Karpas-422 (cell line): Measurements from ENCODE around the gene ZFHX3. TPM values are rescaled to one million over a fixed set of nuclear protein-coding genes. Genes with fewer than 3 reads are reported as not detected.

Experiments used
- DNase-seq: peaks from one replicate; pipeline ENCODE4 v3.0.0-alpha.2; 2015
- H2AFZ ChIP-seq: fragments of 200-600 bp; sonication (generic); 2 replicates; pipeline ENCODE4 v1.6.1; 2014; ENCODE audit warnings: antibody characterized with exemption, low read length, mixed read lengths
- H3K27ac ChIP-seq: fragments of 200-600 bp; sonication (generic); 2 replicates; pipeline ENCODE4 v1.5.1; 2014; ENCODE audit warnings: mild to moderate bottlenecking, low read length, moderate library complexity
- H3K27me3 ChIP-seq: fragments of 200-600 bp; sonication (generic); 2 replicates; pipeline ENCODE4 v1.6.1; 2014; ENCODE audit warnings: low read length, mixed read lengths
- H3K36me3 ChIP-seq: fragments of 200-600 bp; sonication (generic); 2 replicates; pipeline ENCODE4 v1.6.1; 2014; ENCODE audit warnings: low read length, mixed read lengths; ENCODE audit not compliant: insufficient read depth
- H3K4me1 ChIP-seq: fragments of 200-600 bp; sonication (generic); 2 replicates; pipeline ENCODE4 v1.6.1; 2014; ENCODE audit warnings: mild to moderate bottlenecking, low read length, mixed read lengths
- H3K4me2 ChIP-seq: fragments of 200-600 bp; sonication (generic); 2 replicates; pipeline ENCODE4 v1.6.1; 2014; ENCODE audit warnings: low read length, low read depth, mild to moderate bottlenecking; ENCODE audit not compliant: poor library complexity, severe bottlenecking
- H3K4me3 ChIP-seq: fragments of 200-600 bp; sonication (generic); 2 replicates; pipeline ENCODE4 v1.5.1; 2014; ENCODE audit warnings: mild to moderate bottlenecking, antibody characterized with exemption, low read length, mixed read lengths
- H3K79me2 ChIP-seq: fragments of 200-600 bp; sonication (generic); 2 replicates; pipeline ENCODE4 v1.6.1; 2014; ENCODE audit warnings: mild to moderate bottlenecking, low read length, mixed read lengths
- H3K9ac ChIP-seq: fragments of 200-600 bp; sonication (generic); 2 replicates; pipeline ENCODE4 v1.6.0; 2014; ENCODE audit warnings: low read length
- H3K9me2 ChIP-seq: fragments of 200-600 bp; sonication (generic), shearing (Covaris generic); replicated peaks from 2 replicates; pipeline ENCODE4 v1.6.0; 2014; ENCODE audit warnings: mild to moderate bottlenecking, low read length, moderate library complexity; ENCODE audit not compliant: insufficient read depth
- H3K9me3 ChIP-seq: fragments of 300-700, 200-600 bp; sonication (generic); 2 replicates; pipeline ENCODE4 v1.6.1; 2014; ENCODE audit warnings: low read length, mixed read lengths
- H4K20me1 ChIP-seq: fragments of 200-600 bp; sonication (generic); 2 replicates; pipeline ENCODE4 v1.6.1; 2014; ENCODE audit warnings: mild to moderate bottlenecking, antibody characterized with exemption, low read length, low read depth; ENCODE audit not compliant: insufficient read depth
- total RNA-seq: library from RNA; depleted of rRNA; stranded (reverse); fragments of >200 nt; shearing (Covaris generic); gene quantifications from 2 replicates; pipeline ENCODE4 v1.2.3, GENCODE V29; 2014; ENCODE audit warnings: low replicate concordance

ZFHX3 gene
- total RNA-seq, 1 experiment from 2014 or later = 0.67 TPM

DNA sequence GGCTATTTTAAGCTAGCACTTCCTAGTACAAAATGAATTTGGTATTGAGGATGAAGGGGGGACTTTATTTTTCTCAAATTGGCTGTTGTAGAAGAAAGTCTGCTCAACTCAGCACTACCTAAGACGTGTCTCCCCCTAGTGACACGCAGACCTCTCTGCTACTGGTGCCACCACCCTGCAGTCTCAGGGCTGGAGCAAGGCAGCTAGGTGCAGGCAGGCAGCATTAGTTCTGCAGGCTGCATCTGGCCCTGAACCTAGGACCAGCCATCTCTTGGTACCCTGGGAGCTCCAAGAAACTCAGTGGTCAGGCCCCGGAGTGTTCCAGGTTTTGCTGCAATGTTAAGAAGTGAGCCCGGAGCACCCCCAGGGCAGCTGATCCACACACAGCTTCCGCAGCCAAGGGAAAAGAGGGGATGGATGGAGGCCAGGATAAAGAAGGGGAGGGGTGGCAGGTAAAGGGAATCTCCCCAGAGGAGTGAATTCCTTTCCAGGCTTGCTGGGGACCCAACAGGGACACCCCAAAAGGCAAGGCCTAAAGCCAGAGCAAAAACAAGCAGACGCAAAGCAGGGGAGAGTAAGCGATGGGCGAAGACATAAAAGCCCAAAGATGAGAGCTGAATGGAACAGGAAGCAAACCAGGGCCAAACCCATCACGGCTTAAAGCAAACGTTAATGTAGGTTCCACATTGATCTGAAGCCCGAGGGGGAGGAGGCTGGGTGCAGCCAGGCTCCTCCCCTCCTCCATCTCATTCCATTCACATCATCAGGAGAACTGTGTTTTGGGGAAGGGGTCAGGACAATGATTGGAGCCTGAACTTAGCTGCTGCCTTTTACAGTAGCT, 200.5 kb downstream of the ZFHX3 start:
- no peak overlapping the region for H3K9ac ChIP-seq
- H3K27ac ChIP-seq = no peak overlapping the region
- H3K9me3 ChIP-seq = no peaks in the 10 kb centered on the region
- no peaks in the 10 kb centered on the region for H3K27me3 ChIP-seq
- H3K9me2 ChIP-seq = no peaks in the 10 kb centered on the region
- no peaks in the 10 kb centered on the region for H3K79me2 ChIP-seq
- H2AFZ ChIP-seq = no peak overlapping the region
- no peaks in the 10 kb centered on the region for H4K20me1 ChIP-seq
- 0 out of 2 replicates have a peak, but pooled peaks cover 4% of the 10 kb centered on the region for H3K4me1 ChIP-seq
- no peak overlapping the region for H3K4me3 ChIP-seq
- DNase-seq = peak; percentile 79
- no peaks in the 10 kb centered on the region for H3K36me3 ChIP-seq
- H3K4me2 ChIP-seq = no peak overlapping the region

DNA sequence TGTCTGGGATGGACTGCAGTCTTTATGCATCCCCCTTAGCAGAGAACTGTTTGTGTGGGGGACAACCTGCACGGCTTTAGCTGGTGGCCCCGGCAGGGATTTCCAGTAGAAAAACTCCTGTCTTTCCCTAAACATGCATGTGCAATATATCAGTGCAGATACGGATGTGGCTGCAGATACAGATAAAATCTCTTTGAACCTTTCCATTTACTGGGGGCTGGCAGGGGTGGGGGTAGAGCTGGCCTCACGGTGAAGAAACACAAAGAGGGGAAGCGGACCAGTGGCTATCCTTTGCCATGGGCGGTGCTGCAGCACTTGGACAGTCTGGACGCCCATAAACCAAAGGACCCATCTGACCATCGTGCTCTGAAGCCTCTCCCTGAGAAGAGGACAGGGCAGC, 201.3 kb downstream of the ZFHX3 start:
- DNase-seq = no peak
- H4K20me1 ChIP-seq = no peaks in the 10 kb centered on the region
- H3K4me1 ChIP-seq = 0 out of 2 replicates have a peak, but pooled peaks cover 4% of the 10 kb centered on the region

DNA sequence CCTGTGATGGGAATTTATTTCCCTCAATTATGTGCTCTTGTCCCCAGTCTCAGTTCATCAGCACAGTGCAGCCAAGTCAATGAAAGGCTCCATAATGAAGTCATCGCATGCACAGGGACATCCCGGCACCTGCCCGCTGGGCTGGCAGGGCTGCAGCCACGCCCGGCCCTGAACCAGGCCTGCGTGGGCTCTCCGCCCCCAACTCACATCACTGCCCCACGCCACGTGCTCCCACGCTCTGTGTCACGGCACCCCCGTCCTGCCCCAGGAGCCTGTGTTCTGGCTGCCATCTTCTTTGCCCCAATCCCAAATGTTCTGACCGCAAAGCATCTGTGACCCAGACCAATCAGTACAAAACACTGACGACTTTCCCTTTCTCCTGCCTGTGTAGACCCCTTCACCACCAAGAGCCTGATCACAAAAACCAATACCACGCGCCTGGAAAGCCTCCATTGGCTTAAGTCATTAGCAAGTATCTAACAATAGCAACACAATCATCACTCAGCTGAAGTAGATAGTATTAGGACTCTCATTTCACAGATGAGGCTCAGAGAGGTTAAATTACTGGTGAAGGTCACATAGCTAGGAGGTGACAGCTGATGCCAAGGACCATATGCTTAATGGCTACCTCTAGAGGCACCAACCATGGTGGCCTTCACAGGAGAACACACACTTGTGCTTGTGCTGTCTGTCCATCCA, 202.5 kb downstream of the ZFHX3 start:
- H3K4me2 ChIP-seq = no peak overlapping the region
- no peak for DNase-seq
- H3K27ac ChIP-seq = no peak overlapping the region
- H3K79me2 ChIP-seq = no peaks in the 10 kb centered on the region
- no peak overlapping the region for H3K4me3 ChIP-seq
- H4K20me1 ChIP-seq = no peaks in the 10 kb centered on the region
- no peak overlapping the region for H3K9ac ChIP-seq
- H3K9me3 ChIP-seq = no peaks in the 10 kb centered on the region
- H3K27me3 ChIP-seq = no peaks in the 10 kb centered on the region
- no peak overlapping the region for H2AFZ ChIP-seq
- H3K9me2 ChIP-seq = no peaks in the 10 kb centered on the region
- H3K4me1 ChIP-seq = 0 out of 2 replicates have a peak, but pooled peaks cover 4% of the 10 kb centered on the region
- no peaks in the 10 kb centered on the region for H3K36me3 ChIP-seq

More for the DNA sequence above, 201.3 kb downstream of the ZFHX3 start:
- Histone ChIP-seq H3K9me2 (no peaks in the 10 kb centered on the region), H3K4me2 (no peak overlapping the region), H3K9me3 (no peaks in the 10 kb centered on the region), H3K36me3 (no peaks in the 10 kb centered on the region), H3K79me2 (no peaks in the 10 kb centered on the region), H3K4me3 (no peak overlapping the region), H2AFZ (no peak overlapping the region), H3K9ac (no peak overlapping the region), H3K27me3 (no peaks in the 10 kb centered on the region), H3K27ac (no peak overlapping the region)

DNA sequence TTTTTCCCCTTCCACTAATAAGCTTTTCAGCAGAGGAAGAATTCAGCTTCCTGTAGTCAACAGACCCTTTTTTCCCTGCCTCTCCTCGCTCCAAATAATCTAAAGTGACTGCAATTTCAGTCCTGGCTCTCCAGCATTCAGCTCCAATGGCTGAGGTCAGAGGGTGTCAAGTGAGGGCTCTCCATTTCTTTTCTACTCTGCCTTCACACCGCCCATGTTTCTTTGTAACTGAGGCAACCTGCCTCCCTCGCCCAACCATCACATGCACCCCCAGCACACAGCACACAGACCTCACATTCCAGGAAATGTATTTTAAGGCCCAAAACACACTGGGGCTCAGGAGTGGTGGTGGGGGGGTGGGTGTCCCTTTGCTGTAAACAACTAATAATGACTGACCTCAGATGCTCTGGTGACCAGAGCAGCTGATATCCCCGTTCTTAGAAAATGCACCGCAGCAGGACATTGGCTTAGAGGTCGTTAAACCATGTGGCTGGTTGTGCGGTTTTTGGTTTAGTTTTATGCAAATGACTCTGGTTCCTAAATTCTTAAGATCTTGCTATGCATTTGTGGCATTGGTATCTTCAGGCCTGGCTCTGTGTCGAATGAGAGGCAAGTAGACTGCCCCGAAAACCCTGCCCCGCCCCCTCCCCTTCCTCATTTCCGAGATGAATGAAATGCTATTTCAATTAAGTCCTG, 203.6 kb downstream of the ZFHX3 start:
- no peaks in the 10 kb centered on the region for H3K9me3 ChIP-seq
- no peak for DNase-seq
- H3K9me2 ChIP-seq = no peaks in the 10 kb centered on the region
- no peak overlapping the region for H2AFZ ChIP-seq
- no peak overlapping the region for H3K4me3 ChIP-seq
- H3K27me3 ChIP-seq = no peaks in the 10 kb centered on the region
- no peaks in the 10 kb centered on the region for H4K20me1 ChIP-seq
- H3K9ac ChIP-seq = no peak overlapping the region
- 0 out of 2 replicates have a peak, but pooled peaks cover 4% of the 10 kb centered on the region for H3K4me1 ChIP-seq
- H3K36me3 ChIP-seq = no peaks in the 10 kb centered on the region
- no peak overlapping the region for H3K4me2 ChIP-seq
- H3K79me2 ChIP-seq = no peaks in the 10 kb centered on the region
- no peak overlapping the region for H3K27ac ChIP-seq

DNA sequence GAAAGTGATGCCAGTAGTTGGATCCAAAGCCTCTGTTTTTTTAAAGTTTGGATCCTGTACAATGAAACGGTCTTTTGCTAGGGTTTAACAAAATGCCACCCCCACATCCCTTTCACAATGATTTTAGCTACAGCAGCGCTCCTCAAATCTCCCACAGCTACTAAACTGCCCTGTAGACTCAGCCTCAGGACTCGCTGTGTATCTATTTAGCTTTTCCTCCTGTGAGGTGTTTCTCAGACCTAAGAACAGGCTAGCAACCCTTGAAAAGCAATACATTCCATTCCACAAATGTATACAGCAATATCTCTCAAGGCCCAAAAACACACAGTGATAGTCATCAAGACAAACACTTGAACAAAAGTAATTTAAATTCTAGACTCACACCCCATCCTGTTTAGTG, 206.4 kb downstream of the ZFHX3 start:
- 0 out of 2 replicates have a peak, but pooled peaks cover 4% of the 10 kb centered on the region for H4K20me1 ChIP-seq
- H2AFZ ChIP-seq = no peak overlapping the region
- DNase-seq = no peak

DNA sequence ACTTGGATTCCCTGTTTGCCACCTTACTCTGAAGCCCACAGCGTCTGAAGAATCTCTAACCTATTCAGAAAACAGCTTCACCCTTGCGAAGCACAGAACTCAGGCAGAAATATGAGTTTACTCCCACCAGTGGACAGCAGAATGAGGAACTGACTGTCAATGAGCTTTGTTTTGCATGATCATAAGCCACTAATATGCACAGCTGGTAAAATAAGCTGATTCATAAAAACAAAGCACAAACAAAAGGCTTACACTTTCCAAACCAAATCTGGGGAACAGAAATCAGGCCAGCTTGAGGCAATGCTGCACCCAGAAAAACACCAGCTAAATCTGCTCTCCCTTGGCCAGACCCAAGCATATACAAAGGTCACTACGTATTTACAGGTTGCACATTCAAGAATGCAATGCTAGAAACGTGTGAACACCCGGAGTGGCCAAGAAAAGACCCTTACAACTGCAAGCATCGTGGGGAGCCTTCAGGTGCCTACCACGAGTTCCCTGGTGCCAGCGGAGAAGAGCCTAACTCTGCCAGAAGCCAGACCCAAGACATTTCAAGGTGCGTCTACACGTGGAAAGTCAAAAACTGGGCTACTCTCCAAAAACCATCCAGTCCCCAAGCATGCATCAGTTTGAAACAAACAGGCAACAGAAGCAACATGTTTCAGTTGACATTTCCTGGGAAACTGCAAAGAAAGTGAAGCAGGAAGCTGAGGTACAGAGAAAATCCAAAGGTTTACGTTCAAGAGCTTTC, 207.1 kb downstream of the ZFHX3 start:
- Histone ChIP-seq H3K9me2 (no peaks in the 10 kb centered on the region), H3K9ac (no peak overlapping the region), H2AFZ (no peak overlapping the region), H3K27me3 (no peaks in the 10 kb centered on the region), H3K4me2 (no peak overlapping the region), H3K27ac (no peak overlapping the region), H3K36me3 (no peaks in the 10 kb centered on the region), H3K4me3 (no peak overlapping the region), H4K20me1 (0 out of 2 replicates have a peak, but pooled peaks cover 4% of the 10 kb centered on the region), H3K9me3 (no peaks in the 10 kb centered on the region), H3K79me2 (no peaks in the 10 kb centered on the region), H3K4me1 (0 out of 2 replicates have a peak, but pooled peaks cover 4% of the 10 kb centered on the region)
- no peak for DNase-seq

More for the DNA sequence above, 206.4 kb downstream of the ZFHX3 start:
- no peaks in the 10 kb centered on the region for H3K9me2 ChIP-seq
- no peak overlapping the region for H3K27ac ChIP-seq
- no peaks in the 10 kb centered on the region for H3K36me3 ChIP-seq
- no peaks in the 10 kb centered on the region for H3K9me3 ChIP-seq
- no peaks in the 10 kb centered on the region for H3K79me2 ChIP-seq
- H3K27me3 ChIP-seq = no peaks in the 10 kb centered on the region
- no peak overlapping the region for H3K9ac ChIP-seq
- no peak overlapping the region for H3K4me3 ChIP-seq
- no peak overlapping the region for H3K4me2 ChIP-seq
- H3K4me1 ChIP-seq = 0 out of 2 replicates have a peak, but pooled peaks cover 4% of the 10 kb centered on the region

DNA sequence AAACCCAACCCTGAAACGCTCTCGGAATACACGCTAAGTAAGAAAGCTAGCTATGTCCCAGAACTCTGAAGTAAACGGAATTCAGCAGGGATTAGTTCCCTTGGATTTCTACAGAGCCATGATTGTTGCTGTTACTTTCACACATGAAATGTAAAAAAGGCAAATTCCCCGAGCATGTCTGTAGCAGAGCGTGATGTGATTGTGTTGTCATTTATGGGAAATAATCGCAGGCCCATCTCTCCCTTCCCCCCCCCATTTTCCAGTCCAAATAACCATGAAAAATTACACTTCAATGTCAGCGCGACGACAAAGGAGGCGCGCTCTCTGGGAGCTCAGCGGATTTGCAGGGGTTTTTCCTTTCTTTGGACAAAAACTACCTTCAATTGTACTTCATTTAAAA, 209.0 kb downstream of the ZFHX3 start:
- peaks cover 8% of the 10 kb centered on the region for H3K4me1 ChIP-seq
- H3K36me3 ChIP-seq = no peaks in the 10 kb centered on the region

More for the DNA sequence above, 209.0 kb downstream of the ZFHX3 start:
- Histone ChIP-seq H3K9me3 (no peaks in the 10 kb centered on the region), H3K27me3 (no peaks in the 10 kb centered on the region), H3K79me2 (no peaks in the 10 kb centered on the region), H3K4me2 (no peak overlapping the region), H3K4me3 (no peak overlapping the region), H2AFZ (no peak overlapping the region), H3K9me2 (no peaks in the 10 kb centered on the region), H3K27ac (no peak overlapping the region), H3K9ac (no peak overlapping the region), H4K20me1 (0 out of 2 replicates have a peak, but pooled peaks cover 4% of the 10 kb centered on the region)
- no peak for DNase-seq
